Lung (tissue), 12 donors: ENCODE measurements around the gene RNF14. TPM values are rescaled to one million over a fixed set of nuclear protein-coding genes. Genes with fewer than 3 reads are reported as not detected.
A peak's percentile ranks its signal among the peaks of the same experiment; 100 is the strongest.

Experiments
- ATAC-seq: fragments of 200-7000 bp; cut with Tn5 transposase; one replicate; pipeline ENCODE4 v1.9.1; 2020; ENCODE audit warnings: moderate number of reproducible peaks; ENCODE audit not compliant: insufficient read depth, low FRiP score
- DNase-seq, 3 donors: peaks; one replicate each; pipeline ENCODE4 v3.0.0-alpha.2; 2013 to 2017
- H3K27ac ChIP-seq, 2 donors: one replicate each; pipeline ENCODE4 v1.5.1; 2013; ENCODE audit warnings: mild to moderate bottlenecking in 2 of 2, moderate library complexity in 2 of 2, control low read depth in 1 of 2, inconsistent platforms in 1 of 2, low read depth in 1 of 2, low read length in 1 of 2
- H3K27me3 ChIP-seq, 3 donors: one replicate each; pipeline ENCODE4 v1.5.1; 2013; ENCODE audit warnings: low read length in 2 of 3; ENCODE audit not compliant: control insufficient read depth in 3 of 3, insufficient read depth in 3 of 3
- H3K36me3 ChIP-seq, 4 donors: one replicate each; pipeline ENCODE4 v1.5.1; 2013; ENCODE audit warnings: low read length in 4 of 4, mild to moderate bottlenecking in 1 of 4, moderate library complexity in 1 of 4; ENCODE audit not compliant: control insufficient read depth in 4 of 4, insufficient read depth in 4 of 4
- H3K4me1 ChIP-seq, 5 donors: one replicate each; pipeline ENCODE4 v1.5.1; 2013; ENCODE audit warnings: low read length in 5 of 5, mild to moderate bottlenecking in 2 of 5, moderate library complexity in 1 of 5; ENCODE audit not compliant: control insufficient read depth in 5 of 5, insufficient read depth in 5 of 5
- H3K4me3 ChIP-seq: one replicate; pipeline ENCODE4 v1.5.1; 2013; ENCODE audit warnings: mild to moderate bottlenecking, control low read depth, moderate library complexity
- H3K9ac ChIP-seq, 2 donors: one replicate each; pipeline ENCODE4 v1.5.1; 2013; ENCODE audit warnings: low read length in 2 of 2, control low read depth in 1 of 2; ENCODE audit not compliant: insufficient read depth in 1 of 2
- H3K9me3 ChIP-seq, 4 donors: one replicate each; pipeline ENCODE4 v1.5.1; 2013; ENCODE audit warnings: low read length in 3 of 4, mild to moderate bottlenecking in 1 of 4, moderate library complexity in 1 of 4; ENCODE audit not compliant: control insufficient read depth in 4 of 4, insufficient read depth in 3 of 4
- CTCF ChIP-seq: IDR thresholded peaks from 2 replicates; pipeline ENCODE4 v1.5.1; 2012; ENCODE audit warnings: mild to moderate bottlenecking; ENCODE audit errors: control extremely low read depth, extremely low read depth
- WGBS, 2 donors: extraction: QIAGEN DNeasy Blood & Tissue Kit; methylation state at CpG; one replicate each; pipeline ENCODE4 v1.1.7; 2013; 5-methylcytosine and 5-hydroxymethylcytosine counted together
- polyA plus RNA-seq, 2 donors: library from polyadenylated mRNA; stranded (reverse); fragments of 200-250 nt; gene quantifications; one replicate each; pipeline ENCODE4 v1.2.1, GENCODE V29; 2013
- total RNA-seq, 2 donors: library from RNA; depleted of rRNA in 1 of 2; stranded (reverse); fragments of >200 nt in 1 of 2; gene quantifications; one replicate each; pipeline ENCODE4 v1.2.1, GENCODE V29; 2014 to 2021
- donor health status: control.
- donor health status: control.
- donor health status: Bipolar disorder and iron deficiency.
- donor health status: healthy.
- donor health status: DM: yes; HTN: yes; CAD: no.

The RNF14 gene
- total and polyA plus RNA-seq, 4 donors: 16.8 to 66.0 (median 45.1) TPM

DNA sequence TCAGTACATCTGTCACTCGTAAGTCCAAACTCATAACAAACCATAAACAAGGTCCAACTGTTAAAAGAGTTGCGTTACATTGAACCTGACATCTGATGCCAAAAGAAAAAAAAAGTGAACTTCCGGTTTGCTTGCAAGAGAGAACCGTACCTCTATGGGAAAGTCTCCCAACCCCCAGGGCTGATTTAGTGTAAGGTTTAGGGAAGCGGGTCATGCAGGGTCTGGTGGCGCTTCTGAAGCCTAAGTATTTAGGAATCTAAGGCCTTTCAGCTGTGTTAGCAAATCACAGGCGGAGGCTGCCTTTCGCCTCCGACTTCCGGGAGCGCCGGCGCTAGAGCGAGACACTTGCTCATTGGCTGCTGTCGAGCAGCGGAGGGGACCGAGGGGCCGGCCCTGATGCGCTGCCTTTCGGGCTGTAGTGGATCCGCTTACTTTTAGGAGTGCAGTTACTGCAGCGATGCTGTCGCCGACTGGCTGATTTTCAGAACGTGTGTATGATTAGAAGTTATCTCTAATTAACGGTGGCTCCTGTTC lies 55.9 kb downstream of the RNF14 start:
- H3K36me3 ChIP-seq: no peaks in the 10 kb centered on the region
- H3K9ac ChIP-seq: peak overlapping the region in 1 of 2 donors; percentile 84
- peak overlapping the region; percentile 97 to 98 for H3K27ac ChIP-seq
- H3K27me3 ChIP-seq: peaks cover 0 to 5% (median 0%) of the 10 kb centered on the region in 3 donors
- DNase-seq (peak; percentile 89 to 93 (median 93)), ATAC-seq (peak; percentile 100)
- peaks cover 0 to 3% (median 0%) of the 10 kb centered on the region in 4 donors for H3K9me3 ChIP-seq
- whole genome bisulfite sequencing, 2 donors: 0 to 1% methylated on average over 26 of the region's 26 CpGs
- H3K4me1 ChIP-seq: peaks cover 0 to 4% (median 0%) of the 10 kb centered on the region in 5 donors
- H3K4me3 ChIP-seq: peak overlapping the region; percentile 47
- TF ChIP-seq CTCF: no peak

DNA sequence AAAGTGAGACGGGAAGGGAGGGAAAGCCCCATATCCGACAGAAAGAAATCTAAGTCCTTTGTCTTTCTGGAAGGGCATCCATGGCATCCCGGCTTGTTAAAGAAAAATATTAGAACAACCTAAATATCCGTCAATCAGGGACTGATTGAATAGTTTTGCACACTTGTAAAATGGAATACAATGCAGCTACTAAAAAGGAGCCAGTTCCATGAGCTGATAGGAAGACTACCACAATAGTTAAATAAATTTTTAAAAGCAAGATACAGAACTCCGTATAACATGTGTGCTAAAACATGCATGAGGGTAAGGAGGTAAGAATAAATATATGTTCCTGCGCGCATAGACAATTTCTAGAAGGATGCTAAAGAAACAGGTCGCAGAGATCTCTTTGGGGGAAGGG lies 56.7 kb downstream of the RNF14 start:
- peaks cover 0 to 5% (median 0%) of the 10 kb centered on the region in 3 donors for H3K27me3 ChIP-seq
- H3K9ac ChIP-seq: no peak overlapping the region
- WGBS, 2 donors: 75 to 89% methylated on average over 7 to 8 of the region's 8 CpGs
- ATAC-seq (no peak), DNase-seq (no peak)
- H3K4me1 ChIP-seq: peaks cover 0 to 4% (median 0%) of the 10 kb centered on the region in 5 donors
- TF ChIP-seq CTCF: no peak
- no peaks in the 10 kb centered on the region for H3K36me3 ChIP-seq
- no peak overlapping the region for H3K27ac ChIP-seq
- no peak overlapping the region for H3K4me3 ChIP-seq
- H3K9me3 ChIP-seq: no peaks in the 10 kb centered on the region

- DNase-seq: no peak
- ATAC-seq: no peak
- no peaks in the 10 kb centered on the region for H3K4me1 ChIP-seq
- H3K4me3 ChIP-seq: no peak overlapping the region
- no peak for TF ChIP-seq CTCF
- no peaks in the 10 kb centered on the region for H3K9me3 ChIP-seq
- no peak overlapping the region for H3K9ac ChIP-seq
- H3K36me3 ChIP-seq: no peaks in the 10 kb centered on the region
- 96 to 97% methylated on average over 2 of the region's 2 CpGs for WGBS, 2 donors
- no peaks in the 10 kb centered on the region for H3K27me3 ChIP-seq
- no peak overlapping the region for H3K27ac ChIP-seq
Measured at GRCh38 chr5:142032150-142032549, 63.2 kb downstream of the RNF14 start.
